DMS153 treated with DMSO at 0.1 percent for 48 hours (cell line): ENCODE measurements around the gene RMI2.

Source experiments
- DNase-seq: peaks from one replicate; lab custom pipeline; 2025; ENCODE audit not compliant: unreplicated experiment; lab: John Stamatoyannopoulos, UW

The RMI2 gene

GRCh38 chr16:11309895-11310633 lies 35.2 kb upstream of the RMI2 start:
- peak; percentile 36 for DNase-seq

DNA sequence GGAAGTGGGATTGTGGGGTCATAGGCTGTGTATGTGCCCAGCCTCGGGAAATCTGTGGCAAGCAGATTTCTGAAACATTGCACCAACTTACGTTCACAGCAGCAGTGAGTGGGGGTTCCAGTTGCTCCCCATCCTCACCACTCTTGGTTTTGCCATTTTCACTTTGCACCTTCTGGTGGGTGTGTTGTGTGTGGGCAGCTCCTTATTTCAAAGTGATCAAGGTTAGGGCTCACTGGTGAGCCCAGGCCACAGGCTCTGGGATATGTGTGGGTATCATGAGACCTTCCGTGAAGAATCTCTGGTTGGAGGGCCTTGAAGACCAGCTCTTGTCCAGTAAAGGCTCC lies 34.7 kb upstream of the RMI2 start:
- no peak for DNase-seq

- no peak for DNase-seq
Measured at GRCh38 chr16:11310997-11311561, 34.2 kb upstream of the RMI2 start.

DNA sequence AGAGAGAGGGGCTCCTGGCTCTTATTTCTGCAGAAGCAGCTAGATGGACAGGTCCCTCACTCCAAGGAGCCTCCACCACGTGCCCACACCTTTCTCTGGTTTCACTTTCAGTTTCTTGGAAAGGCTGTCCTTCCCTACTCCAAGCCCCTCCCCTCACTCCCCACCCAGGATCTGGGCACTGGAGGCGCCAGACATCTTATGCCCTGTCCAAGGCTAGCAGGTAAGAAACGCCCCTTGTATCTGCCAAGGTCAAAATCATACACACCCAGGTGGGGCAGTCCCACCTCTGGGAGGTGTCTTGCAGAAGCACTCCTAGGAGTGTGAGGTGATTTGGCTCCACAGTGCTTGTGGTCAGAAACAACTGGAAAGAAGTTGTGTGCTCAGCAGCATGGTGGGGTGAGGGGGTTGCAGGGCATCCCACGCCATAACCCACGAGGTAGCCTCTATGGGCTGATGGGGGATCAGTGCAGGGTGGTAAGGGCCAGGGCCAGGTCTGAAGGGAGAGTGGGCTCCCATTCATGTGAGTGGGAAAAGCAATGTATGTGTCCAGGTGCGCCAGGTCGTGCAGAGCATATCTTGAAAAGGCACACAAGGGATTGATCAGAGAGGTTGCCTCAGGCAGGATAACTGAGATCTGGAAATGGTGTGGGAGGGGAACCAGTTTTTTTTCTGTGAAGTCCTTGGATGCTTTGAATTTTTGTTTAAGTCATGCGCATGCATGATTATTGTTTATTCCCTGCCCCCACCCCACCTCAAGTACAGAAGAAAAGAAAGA lies 32.4 kb upstream of the RMI2 start:
- peak; percentile 15 for DNase-seq

DNA sequence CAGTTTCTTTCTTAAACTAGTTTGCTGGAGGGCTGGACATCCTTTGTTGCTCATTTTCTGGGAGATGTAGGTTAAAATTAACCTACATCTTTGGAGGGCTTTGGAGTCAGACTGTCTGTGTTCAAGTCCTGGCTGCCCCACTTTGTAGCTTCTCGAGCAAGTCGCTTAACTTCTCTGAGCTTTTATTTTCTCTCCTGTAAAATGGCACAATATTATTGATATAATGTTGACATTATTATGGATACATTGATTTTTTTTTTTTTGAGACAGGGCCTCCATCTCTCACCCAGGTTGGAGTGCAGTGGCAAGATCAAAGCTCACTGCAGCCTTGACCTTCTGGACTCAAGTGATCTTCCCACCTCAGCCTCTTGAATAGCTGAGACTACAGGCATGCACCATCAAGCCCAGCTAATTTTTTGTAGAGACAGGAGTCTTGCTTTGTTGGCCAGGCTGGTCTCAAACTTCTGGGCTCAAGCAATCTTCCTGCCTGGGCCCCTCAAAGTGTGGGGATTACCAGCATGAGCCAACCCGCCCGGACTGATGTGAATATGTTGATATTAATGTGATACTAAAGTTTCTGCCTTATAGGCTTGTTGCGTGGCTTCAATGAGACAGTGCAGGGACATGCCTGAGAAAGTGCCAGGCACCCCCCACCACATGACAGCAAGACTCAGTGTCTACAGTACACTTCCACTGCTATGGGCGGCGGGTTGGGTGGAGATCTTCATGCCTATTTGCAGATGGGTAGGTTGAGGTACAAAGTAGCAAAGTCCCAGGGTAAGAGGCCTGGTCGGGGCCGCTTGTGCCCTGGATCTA lies 31.6 kb upstream of the RMI2 start:
- no peak for DNase-seq

- no peak for DNase-seq
Measured at GRCh38 chr16:11314309-11314894, 30.9 kb upstream of the RMI2 start.

- DNase-seq, result no peak
Measured at GRCh38 chr16:11315510-11315909, 29.7 kb upstream of the RMI2 start.

DNA sequence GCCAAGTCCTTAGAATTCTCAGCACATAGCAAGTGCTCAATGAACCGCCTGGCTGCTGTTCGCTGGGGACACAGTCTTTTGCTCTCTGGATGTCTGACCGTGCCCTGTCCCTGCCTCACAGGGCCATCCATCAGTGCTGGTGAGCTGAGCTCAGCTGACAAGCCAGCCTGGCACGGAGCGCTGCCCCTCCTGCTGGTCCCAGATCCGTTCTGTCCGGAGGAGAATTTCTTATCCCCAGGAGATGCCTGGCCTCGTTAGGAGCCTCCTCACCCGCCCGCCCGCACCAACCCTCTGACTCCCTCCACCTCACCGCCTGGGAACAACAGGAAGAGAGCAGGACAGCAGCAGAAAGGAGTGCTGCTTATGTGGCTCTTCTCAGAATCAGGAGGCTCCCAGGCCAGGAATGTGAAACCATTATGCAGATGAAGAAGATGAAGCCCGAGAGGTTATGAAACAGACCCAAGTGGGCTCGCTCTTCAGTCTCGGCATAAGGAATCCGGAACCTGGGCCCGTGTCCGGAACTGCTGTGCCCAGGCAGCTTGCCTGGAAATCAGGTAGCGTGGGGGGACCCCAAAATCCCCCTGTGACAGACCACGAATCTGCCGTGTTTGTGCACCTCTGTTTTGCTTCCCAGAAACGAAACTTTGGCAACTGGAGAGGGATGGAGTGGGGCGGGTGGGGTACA lies 28.8 kb upstream of the RMI2 start:
- no peak for DNase-seq

GRCh38 chr16:11318817-11319216 lies 26.4 kb upstream of the RMI2 start:
- DNase-seq, result no peak

DNA sequence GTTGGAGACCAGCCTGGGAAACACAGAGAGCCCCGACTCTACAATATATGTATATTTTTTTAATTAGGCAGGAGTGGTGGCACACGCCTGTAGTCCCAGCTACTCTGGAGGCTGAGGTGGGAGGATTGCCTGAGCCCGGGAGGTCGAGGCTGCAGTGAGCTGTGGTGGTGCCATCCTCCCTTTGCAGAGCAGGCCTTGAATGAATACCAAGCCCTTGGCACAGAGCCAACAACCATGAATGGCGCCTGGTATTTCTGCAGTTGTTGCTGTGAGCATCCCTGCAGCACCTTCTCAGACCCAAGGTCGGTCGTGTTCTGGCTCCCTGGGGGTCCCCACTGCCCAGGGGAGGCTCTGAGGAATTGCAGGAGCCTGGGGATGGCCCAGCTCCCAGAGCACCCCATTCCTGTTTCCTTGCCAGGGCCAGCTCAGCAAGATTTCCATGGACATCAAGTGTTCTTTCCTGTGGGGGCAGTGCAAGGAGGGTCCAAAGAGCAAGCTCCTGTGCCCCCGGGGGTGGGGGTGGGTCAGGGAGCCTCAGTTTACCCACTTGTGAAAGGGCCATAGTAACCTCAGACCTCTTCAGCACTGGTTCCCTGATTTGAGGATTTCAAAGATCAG lies 25.6 kb upstream of the RMI2 start:
- no peak for DNase-seq

DNA sequence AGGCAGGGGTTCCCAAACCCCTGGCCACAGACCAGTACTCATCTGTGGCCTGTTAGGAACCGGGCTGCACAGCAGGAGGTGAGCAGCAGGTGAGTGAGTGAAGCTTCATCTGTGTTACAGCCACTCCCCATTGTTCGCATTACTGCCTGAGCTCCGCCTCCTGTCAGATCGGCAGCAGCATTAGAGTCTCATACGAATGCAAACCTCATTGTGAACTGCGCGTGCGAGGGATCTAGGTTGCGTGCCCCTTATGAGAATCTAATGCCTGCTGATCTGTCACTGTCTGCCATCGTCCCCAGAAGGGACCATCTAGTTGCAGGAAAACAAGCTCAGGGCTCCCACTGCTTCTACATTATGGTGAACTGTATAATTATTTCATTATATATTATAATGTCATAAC lies 25.1 kb upstream of the RMI2 start:
- no peak for DNase-seq

- DNase-seq, result no peak
Measured at GRCh38 chr16:11321662-11322061, 23.6 kb upstream of the RMI2 start.

- no peak for DNase-seq
Measured at GRCh38 chr16:11322823-11323222, 22.4 kb upstream of the RMI2 start.

GRCh38 chr16:11323551-11324336 lies 21.5 kb upstream of the RMI2 start:
- no peak for DNase-seq

DNA sequence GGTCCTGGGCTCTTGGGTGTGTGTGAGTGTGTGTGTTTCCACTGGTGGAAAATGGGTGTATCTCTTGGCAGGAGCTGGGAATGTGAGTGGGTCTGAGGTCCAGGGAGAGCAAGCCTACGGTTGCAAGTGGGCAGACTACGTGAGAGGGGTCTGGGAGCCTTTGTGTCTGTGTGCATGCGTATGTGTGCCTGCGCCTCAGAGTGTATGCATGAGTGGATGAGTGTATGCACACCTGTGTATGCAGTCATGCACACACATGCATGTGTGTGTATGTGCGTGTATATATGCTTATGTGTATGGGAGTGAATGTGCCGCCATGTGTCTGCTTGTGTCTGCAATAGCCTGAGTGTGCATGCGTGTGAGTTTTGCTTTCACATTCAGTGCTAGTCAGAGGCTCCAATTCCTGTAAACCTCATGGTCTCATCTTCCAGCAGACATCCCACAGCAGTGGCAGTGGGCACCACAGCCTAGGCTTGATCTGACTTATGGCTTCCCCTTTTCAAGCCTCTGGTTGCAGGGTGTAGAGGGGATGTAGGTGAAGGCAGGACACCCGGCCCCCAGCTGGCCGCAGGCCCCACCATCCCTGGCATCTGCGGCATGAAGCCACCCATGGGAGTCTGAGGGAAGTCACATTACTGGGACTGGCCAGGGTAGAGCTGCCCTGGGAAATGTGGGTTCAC lies 19.7 kb upstream of the RMI2 start:
- DNase-seq, result no peak

DNA sequence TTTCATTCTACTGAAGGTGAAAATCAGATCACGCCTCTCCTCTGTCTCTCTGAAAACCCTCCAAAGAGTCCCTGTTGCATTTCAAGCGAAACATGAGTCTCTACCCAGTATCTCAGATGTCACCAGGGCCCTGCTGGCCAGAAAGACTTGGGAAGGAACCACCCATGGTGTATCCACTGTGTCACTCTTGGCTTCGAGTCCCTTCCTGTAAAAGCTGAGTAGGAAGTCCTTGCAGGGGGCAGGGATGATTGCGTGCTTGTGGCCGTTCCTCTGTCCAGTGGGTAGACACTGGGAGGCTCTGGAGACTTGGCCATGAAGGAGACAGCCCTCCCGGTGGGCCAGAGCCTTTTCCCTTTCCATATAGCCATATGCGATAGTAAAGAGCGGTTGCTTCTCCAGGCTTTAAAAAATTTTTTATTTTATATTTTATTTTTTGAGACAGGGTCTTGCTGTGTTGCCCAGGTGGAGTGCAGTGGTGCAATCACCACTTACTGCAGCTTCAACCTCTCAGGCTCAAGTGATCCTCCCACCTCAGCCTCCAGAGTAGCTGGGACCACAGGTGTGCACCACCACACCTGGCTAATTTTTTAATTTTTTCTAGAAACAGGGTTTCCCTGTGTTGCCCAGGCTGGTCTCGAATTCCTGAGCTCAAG lies 19.0 kb upstream of the RMI2 start:
- DNase-seq, result no peak

GRCh38 chr16:11326737-11327276 lies 18.5 kb upstream of the RMI2 start:
- no peak for DNase-seq
